Measurements from ENCODE around the gene GALT. TPM values are rescaled to one million over a fixed set of nuclear protein-coding genes. Genes with fewer than 3 reads are reported as not detected.

The GALT gene
- total RNA-seq, 1 donor from 2014 or later, result 52.5 TPM

DNA sequence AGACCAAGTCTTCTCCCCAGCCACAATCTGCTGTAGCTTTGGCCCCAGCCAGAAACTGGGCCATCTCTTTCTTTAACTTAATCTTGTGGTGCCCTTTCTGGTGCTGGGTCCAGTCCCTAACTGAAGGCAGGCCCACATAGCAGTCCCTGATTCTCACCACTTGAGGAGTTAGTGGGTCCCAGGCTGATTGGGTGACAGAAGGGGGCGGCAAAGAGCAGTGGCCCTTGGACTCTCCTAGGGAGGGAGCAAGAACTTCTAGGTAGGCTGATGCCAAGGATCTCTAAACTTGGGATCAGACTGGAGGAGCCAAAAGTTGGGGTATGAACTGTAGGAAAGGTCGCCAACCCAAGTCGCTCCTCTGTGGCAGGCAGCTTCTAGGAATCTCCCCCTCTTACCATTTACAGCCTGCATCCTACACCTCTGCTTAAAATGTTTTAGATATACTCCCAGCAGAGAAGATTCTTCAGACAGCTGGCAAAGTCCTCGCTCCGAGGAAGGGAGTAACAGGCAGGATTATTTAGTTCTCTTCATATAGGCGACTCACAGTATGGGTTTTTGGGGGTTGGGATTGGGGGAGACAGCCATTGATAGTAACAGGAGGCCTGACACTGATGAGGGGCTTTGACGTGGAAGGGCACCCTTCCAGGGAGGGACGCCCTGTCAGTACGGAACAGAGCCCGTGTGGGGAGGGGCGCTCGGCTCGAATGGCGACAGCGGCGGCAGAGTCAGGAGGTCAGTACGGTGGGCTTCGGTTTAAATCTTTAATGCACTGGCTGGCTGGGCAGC is 18.0 kb downstream of the GALT start:
- peak overlapping the region; percentile 99 for H3K27ac ChIP-seq
- H3K27me3 ChIP-seq, result no peaks in the 10 kb centered on the region
- H3K4me3 ChIP-seq, result peak overlapping the region; percentile 47 to 79
- TF ChIP-seq, protein P1, sequence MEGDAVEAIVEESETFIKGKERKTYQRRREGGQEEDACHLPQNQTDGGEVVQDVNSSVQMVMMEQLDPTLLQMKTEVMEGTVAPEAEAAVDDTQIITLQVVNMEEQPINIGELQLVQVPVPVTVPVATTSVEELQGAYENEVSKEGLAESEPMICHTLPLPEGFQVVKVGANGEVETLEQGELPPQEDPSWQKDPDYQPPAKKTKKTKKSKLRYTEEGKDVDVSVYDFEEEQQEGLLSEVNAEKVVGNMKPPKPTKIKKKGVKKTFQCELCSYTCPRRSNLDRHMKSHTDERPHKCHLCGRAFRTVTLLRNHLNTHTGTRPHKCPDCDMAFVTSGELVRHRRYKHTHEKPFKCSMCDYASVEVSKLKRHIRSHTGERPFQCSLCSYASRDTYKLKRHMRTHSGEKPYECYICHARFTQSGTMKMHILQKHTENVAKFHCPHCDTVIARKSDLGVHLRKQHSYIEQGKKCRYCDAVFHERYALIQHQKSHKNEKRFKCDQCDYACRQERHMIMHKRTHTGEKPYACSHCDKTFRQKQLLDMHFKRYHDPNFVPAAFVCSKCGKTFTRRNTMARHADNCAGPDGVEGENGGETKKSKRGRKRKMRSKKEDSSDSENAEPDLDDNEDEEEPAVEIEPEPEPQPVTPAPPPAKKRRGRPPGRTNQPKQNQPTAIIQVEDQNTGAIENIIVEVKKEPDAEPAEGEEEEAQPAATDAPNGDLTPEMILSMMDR (IDR thresholded peaks at IDR 0.05), result peak; percentile 48 to 56 (median 54)
- TF ChIP-seq POLR2A (IDR thresholded peaks at IDR 0.05) (no peak), POLR2AphosphoS5 (IDR thresholded peaks at IDR 0.05; ENCODE audit: insufficient read depth in 1 of 2, low read depth in 1 of 2) (no peak)
- no peak for DNase-seq (ENCODE audit: extremely low spot score in 2 of 2)
- no peaks in the 10 kb centered on the region for H3K9me3 ChIP-seq
- no peaks in the 10 kb centered on the region for H3K36me3 ChIP-seq
- intact Hi-C loops (cut with DNase I), result no loop called here
- peaks cover 27% of the 10 kb centered on the region for H3K4me1 ChIP-seq

DNA sequence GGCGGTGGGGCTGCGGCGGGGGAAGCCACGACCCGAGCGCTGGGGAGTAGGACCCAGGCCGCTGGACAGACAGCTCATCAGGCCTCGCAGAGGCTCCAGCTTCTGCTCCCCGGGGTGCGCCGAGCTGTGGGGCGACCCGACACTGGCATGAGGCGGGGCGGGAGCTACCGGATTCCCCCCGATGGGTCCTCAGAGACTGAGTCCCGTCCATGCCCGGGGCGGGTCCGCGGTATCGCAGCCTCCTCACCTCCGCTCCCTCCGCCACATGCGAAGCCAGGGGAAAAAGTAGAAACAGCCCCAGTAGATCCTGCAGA is 18.5 kb downstream of the GALT start:
- TF ChIP-seq, protein P1 (IDR thresholded peaks at IDR 0.05), result peak in 2 of 3 experiments; percentile 14 to 18
- TF ChIP-seq POLR2A (IDR thresholded peaks at IDR 0.05) (peak in 1 of 2 donors; percentile 39), POLR2AphosphoS5 (IDR thresholded peaks at IDR 0.05; ENCODE audit: insufficient read depth in 1 of 2, low read depth in 1 of 2) (no peak)
- intact Hi-C loops (cut with DNase I), result no loop called here
- no peak for DNase-seq (ENCODE audit: extremely low spot score in 2 of 2)

DNA sequence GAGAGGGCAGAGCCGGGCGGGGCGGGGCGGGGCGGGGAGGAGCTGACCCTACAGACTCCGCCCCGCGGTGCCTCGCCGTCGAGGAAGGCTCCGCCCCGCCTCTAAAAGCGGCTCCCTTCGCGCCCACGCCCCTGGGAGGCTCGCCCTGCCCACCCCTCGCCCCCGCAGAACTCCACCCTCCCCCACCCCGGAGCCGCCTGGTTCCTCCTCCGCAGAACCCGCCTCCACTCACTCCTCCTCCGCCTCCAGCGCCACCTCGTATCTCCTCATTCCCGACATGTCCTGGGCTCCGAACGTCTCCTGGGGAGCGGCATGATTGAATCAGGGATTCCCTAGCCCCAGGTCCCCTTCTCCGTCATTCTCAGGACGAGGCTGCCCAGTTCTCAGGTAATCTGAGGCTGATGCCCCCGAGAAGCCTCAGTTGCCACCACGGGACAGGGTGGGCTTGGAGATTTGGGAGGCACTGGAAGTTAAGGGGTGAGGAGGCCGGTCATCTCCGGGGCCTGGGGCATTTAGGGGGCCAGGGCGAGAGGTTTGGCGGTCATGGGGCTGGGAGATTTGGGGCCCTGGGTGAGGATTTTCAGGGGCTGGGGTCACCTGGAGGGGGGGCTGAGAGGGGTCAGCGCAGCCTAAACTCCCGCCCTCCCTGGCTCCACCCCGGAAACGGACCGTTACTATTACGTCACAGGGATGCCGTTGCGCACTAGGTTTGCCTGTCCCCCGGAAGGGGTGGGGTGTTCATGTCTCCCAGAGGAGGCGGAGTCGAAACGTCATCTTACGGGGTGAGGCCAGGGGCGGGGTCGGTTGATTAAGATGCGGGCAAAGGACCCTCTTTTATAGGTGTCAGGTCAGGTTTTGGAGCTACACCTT is 19.1 kb downstream of the GALT start:
- TF ChIP-seq POLR2AphosphoS5 (IDR thresholded peaks at IDR 0.05; ENCODE audit: insufficient read depth in 1 of 2, low read depth in 1 of 2), result peak; percentile 66 to 96
- TF ChIP-seq, protein P1 (IDR thresholded peaks at IDR 0.05), result no peak
- TF ChIP-seq POLR2A (IDR thresholded peaks at IDR 0.05), result peak in 1 of 2 donors; percentile 83
- Histone ChIP-seq H3K27ac (peak overlapping the region; percentile 99), H3K4me1 (peaks cover 27% of the 10 kb centered on the region), H3K4me3 (peak overlapping the region; percentile 47 to 79), H3K27me3 (no peaks in the 10 kb centered on the region), H3K9me3 (no peaks in the 10 kb centered on the region), H3K36me3 (no peaks in the 10 kb centered on the region)
- DNase-seq (ENCODE audit: extremely low spot score in 2 of 2), result peak in 1 of 2 donors; percentile 98
- intact Hi-C loops (cut with DNase I), result no loop called here

More for the DNA sequence above, 18.5 kb downstream of the GALT start:
- peak overlapping the region; percentile 47 to 79 for H3K4me3 ChIP-seq
- H3K9me3 ChIP-seq, result no peaks in the 10 kb centered on the region
- peak overlapping the region; percentile 99 for H3K27ac ChIP-seq
- no peaks in the 10 kb centered on the region for H3K36me3 ChIP-seq
- peaks cover 27% of the 10 kb centered on the region for H3K4me1 ChIP-seq
- no peaks in the 10 kb centered on the region for H3K27me3 ChIP-seq

DNA sequence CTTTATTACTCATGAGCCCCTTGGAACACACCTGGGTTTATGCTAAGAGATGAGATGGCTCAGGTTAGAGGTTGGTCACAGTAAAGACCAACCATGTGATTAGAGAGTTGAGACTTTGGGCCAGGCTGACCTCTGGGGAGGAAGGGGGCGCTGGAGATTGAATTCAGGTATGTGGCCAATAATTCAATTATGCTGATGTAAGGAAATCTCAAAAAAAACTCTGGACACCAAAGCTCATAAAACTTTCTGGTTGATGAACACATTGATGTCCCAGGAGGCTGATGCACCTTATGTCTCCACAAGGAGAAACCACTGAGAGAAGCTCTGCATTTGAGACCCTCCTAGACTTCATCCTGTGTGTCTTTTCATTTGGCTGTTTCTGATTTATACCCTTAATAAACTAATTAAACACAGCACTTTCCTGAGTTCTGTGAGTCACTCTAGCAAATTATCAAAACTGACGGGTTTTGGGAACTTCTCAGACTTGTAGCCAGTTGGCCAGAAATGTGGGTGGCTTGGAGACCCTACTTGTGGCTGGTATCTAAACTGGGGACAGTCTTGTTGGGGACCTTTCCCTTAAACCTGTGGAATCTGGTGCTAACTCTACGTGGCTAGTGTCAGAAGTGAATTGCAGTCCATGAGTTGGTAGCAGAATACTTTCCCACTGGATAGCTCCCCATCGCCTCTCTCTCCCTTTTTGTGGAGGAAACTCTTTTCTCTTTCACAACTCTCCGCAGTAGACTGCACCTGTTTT is 23.5 kb downstream of the GALT start:
- H3K4me3 ChIP-seq, result no peak overlapping the region
- intact Hi-C loops (cut with DNase I), result no loop called here
- TF ChIP-seq POLR2AphosphoS5 (IDR thresholded peaks at IDR 0.05; ENCODE audit: insufficient read depth in 1 of 2, low read depth in 1 of 2) (no peak), POLR2A (IDR thresholded peaks at IDR 0.05) (no peak)
- TF ChIP-seq, protein P1 (IDR thresholded peaks at IDR 0.05), result no peak
- no peaks in the 10 kb centered on the region for H3K9me3 ChIP-seq
- no peaks in the 10 kb centered on the region for H3K36me3 ChIP-seq
- H3K4me1 ChIP-seq, result peaks cover 17% of the 10 kb centered on the region
- no peaks in the 10 kb centered on the region for H3K27me3 ChIP-seq
- no peak overlapping the region for H3K27ac ChIP-seq
- no peak for DNase-seq (ENCODE audit: extremely low spot score in 2 of 2)

Measured in vagina (tissue), 2 donors.